GM21367 (cell line): Measurements from ENCODE around the gene DLGAP1.

Experiments
- ATAC-seq: cut with Tn5 transposase; IDR thresholded peaks from one replicate; pipeline ENCODE4 v1.9.1; 2021; ENCODE audit not compliant: unreplicated experiment

The DLGAP1 gene

GRCh38 chr18:3874581-3874980, 580.5 kb downstream of the DLGAP1 start:
- ATAC-seq: no peak

GRCh38 chr18:3874125-3874524, 581.0 kb downstream of the DLGAP1 start:
- ATAC-seq: no peak

GRCh38 chr18:3873698-3874097, 581.4 kb downstream of the DLGAP1 start:
- ATAC-seq: no peak

GRCh38 chr18:3873211-3873610, 581.9 kb downstream of the DLGAP1 start:
- ATAC-seq: no peak

- ATAC-seq: no peak
Observed at GRCh38 chr18:3872641-3873040, 582.5 kb downstream of the DLGAP1 start.

- ATAC-seq: no peak
Observed at GRCh38 chr18:3871687-3872086, 583.4 kb downstream of the DLGAP1 start.

GRCh38 chr18:3870914-3871313, 584.2 kb downstream of the DLGAP1 start:
- ATAC-seq: no peak

- ATAC-seq: no peak
Observed at GRCh38 chr18:3869848-3870247, 585.3 kb downstream of the DLGAP1 start.

- no peak for ATAC-seq
Observed at GRCh38 chr18:3867864-3868311, 587.2 kb downstream of the DLGAP1 start.

GRCh38 chr18:3867236-3867635, 587.9 kb downstream of the DLGAP1 start:
- ATAC-seq: no peak

- no peak for ATAC-seq
Observed at GRCh38 chr18:3864669-3865298, 590.3 kb downstream of the DLGAP1 start.

- no peak for ATAC-seq
Observed at GRCh38 chr18:3863593-3863992, 591.5 kb downstream of the DLGAP1 start.

GRCh38 chr18:3863006-3863405, 592.1 kb downstream of the DLGAP1 start:
- ATAC-seq: no peak

- no peak for ATAC-seq
Observed at GRCh38 chr18:3861495-3861894, 593.6 kb downstream of the DLGAP1 start.

GRCh38 chr18:3857544-3857943, 597.6 kb downstream of the DLGAP1 start:
- no peak for ATAC-seq

GRCh38 chr18:3855966-3856365, 599.1 kb downstream of the DLGAP1 start:
- no peak for ATAC-seq

GRCh38 chr18:3852321-3852720, 602.8 kb downstream of the DLGAP1 start:
- no peak for ATAC-seq

GRCh38 chr18:3851159-3851558, 603.9 kb downstream of the DLGAP1 start:
- ATAC-seq: no peak

- ATAC-seq: no peak
Observed at GRCh38 chr18:3848316-3848715, 606.8 kb downstream of the DLGAP1 start.

- no peak for ATAC-seq
Observed at GRCh38 chr18:3845161-3845560, 609.9 kb downstream of the DLGAP1 start.

- ATAC-seq: no peak
Observed at GRCh38 chr18:3842844-3843243, 612.3 kb downstream of the DLGAP1 start.

GRCh38 chr18:3840766-3841165, 614.3 kb downstream of the DLGAP1 start:
- ATAC-seq: no peak

- ATAC-seq: no peak
Observed at GRCh38 chr18:3839581-3839981, 615.5 kb downstream of the DLGAP1 start.
